Endodermal cell (in vitro differentiated cells): Measurements from ENCODE around the gene CDKL1. TPM values are rescaled to one million over a fixed set of nuclear protein-coding genes. Genes with fewer than 3 reads are reported as not detected.

Experiments used
- DNase-seq: peaks from one replicate; pipeline ENCODE4 v3.0.0-alpha.2; 2017
- H3K27ac ChIP-seq: 2 replicates; pipeline ENCODE4 v1.5.1; 2013; ENCODE audit warnings: mild to moderate bottlenecking, low read depth, low read length, moderate library complexity
- H3K27me3 ChIP-seq: 2 replicates; pipeline ENCODE4 v1.6.1; 2013; ENCODE audit warnings: mild to moderate bottlenecking, low read length, moderate library complexity; ENCODE audit not compliant: insufficient read depth, control insufficient read depth, poor library complexity, severe bottlenecking
- H3K36me3 ChIP-seq: 2 replicates; pipeline ENCODE4 v1.7.0; 2013; ENCODE audit warnings: mild to moderate bottlenecking, low read length, moderate library complexity; ENCODE audit not compliant: control insufficient read depth, insufficient read depth
- H3K4me1 ChIP-seq: one replicate; pipeline ENCODE4 v1.7.0; 2013; ENCODE audit warnings: low read length; ENCODE audit not compliant: control insufficient read depth, insufficient read depth
- H3K4me3 ChIP-seq: 2 replicates; pipeline ENCODE4 v1.5.1; 2013; ENCODE audit warnings: mild to moderate bottlenecking, low read length, moderate library complexity
- H3K9ac ChIP-seq: 2 replicates; pipeline ENCODE4 v1.6.1; 2013; ENCODE audit warnings: mild to moderate bottlenecking, low read length, moderate library complexity; ENCODE audit not compliant: poor library complexity, severe bottlenecking; ENCODE audit errors: extremely low read depth
- H3K9me3 ChIP-seq: 2 replicates; pipeline ENCODE4 v1.6.1; 2013; ENCODE audit warnings: mild to moderate bottlenecking, low read length, moderate library complexity; ENCODE audit not compliant: control insufficient read depth
- H3K27ac Mint-ChIP-seq: 2 replicates; pipeline ENCODE4 v1.8.0; 2020; ENCODE audit warnings: mixed read lengths
- H3K27me3 Mint-ChIP-seq: 2 replicates; pipeline ENCODE4 v1.8.0; 2021; ENCODE audit warnings: mild to moderate bottlenecking, mixed read lengths; ENCODE audit not compliant: insufficient read depth
- H3K36me3 Mint-ChIP-seq: 2 replicates; pipeline ENCODE4 v1.8.0; 2020; ENCODE audit warnings: low read depth, mixed read lengths
- H3K4me1 Mint-ChIP-seq: 2 replicates; pipeline ENCODE4 v1.8.0; 2020; ENCODE audit warnings: mixed read lengths
- H3K4me3 Mint-ChIP-seq: 2 replicates; pipeline ENCODE4 v1.8.0; 2020; ENCODE audit warnings: mild to moderate bottlenecking, moderate library complexity, mixed read lengths
- H3K9me3 Mint-ChIP-seq: 2 replicates; pipeline ENCODE4 v1.8.0; 2020; ENCODE audit warnings: mild to moderate bottlenecking, mixed read lengths
- WGBS, 2 experiments: methylation state at CpG; one replicate each; pipeline versions ENCODE4 v1.1.5 to v1.1.7; 2013; ENCODE audit warnings: missing lambda C conversion rate in 2 of 2, mixed read lengths in 1 of 2; ENCODE audit not compliant: insufficient coverage in 1 of 2, insufficient read length in 1 of 2; 5-methylcytosine and 5-hydroxymethylcytosine counted together
- total RNA-seq, 2 donors: library from RNA; stranded (reverse); fragmentation: NEBNext Ultra II Directional in 1 of 2; extraction: Animal tissue kit (Norgen Biotek cat#: 25700) in 1 of 2; gene quantifications; 2 replicates in 1 of 2; 3 replicates in 1 of 2; pipeline ENCODE4 v1.2.1, GENCODE V29; 2021
- TF ChIP-seq, protein P1 (sequence below): fragments of 200-600 bp; sonication (generic); conservative IDR thresholded peaks from 2 replicates; pipeline ENCODE4 v1.5.0; 2021; ENCODE audit warnings: antibody characterized with exemption, mild to moderate bottlenecking

Gene CDKL1
- total RNA-seq, 2 donors from 2014 or later, result 1.5 to 2.6 TPM

DNA sequence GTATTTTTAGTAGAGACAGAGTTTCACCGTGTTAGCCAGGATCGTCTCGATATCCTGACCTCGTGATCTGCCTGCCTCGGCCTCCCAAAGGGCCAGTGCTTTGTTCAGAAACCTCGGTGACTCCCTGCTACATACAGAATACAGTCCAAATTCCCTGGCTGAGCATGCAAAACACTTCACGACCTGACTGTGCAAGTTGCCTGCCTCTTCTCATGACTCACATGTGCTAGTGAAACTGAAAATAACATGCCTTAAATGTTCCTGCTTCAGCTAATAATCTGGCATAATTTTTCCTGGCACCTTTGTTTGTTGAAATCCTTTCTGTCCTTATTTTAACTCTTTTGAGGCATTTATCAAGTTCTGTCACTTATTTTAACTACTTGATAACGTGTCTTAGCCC is 76.4 kb downstream of the CDKL1 start:
- Mint-ChIP-seq H3K4me3 (no peak overlapping the region), H3K27me3 (no peaks in the 10 kb centered on the region), H3K4me1 (peaks cover 7% of the 10 kb centered on the region), H3K27ac (no peak overlapping the region), H3K9me3 (peaks cover 12% of the 10 kb centered on the region), H3K36me3 (peaks cover 32% of the 10 kb centered on the region)
- Histone ChIP-seq H3K4me3 (no peak overlapping the region), H3K4me1 (no peaks in the 10 kb centered on the region), H3K27me3 (no peaks in the 10 kb centered on the region), H3K9ac (no peak overlapping the region), H3K27ac (no peak overlapping the region), H3K36me3 (peaks cover 16% of the 10 kb centered on the region), H3K9me3 (no peaks in the 10 kb centered on the region)
- DNase-seq, result no peak
- TF ChIP-seq, protein P1, sequence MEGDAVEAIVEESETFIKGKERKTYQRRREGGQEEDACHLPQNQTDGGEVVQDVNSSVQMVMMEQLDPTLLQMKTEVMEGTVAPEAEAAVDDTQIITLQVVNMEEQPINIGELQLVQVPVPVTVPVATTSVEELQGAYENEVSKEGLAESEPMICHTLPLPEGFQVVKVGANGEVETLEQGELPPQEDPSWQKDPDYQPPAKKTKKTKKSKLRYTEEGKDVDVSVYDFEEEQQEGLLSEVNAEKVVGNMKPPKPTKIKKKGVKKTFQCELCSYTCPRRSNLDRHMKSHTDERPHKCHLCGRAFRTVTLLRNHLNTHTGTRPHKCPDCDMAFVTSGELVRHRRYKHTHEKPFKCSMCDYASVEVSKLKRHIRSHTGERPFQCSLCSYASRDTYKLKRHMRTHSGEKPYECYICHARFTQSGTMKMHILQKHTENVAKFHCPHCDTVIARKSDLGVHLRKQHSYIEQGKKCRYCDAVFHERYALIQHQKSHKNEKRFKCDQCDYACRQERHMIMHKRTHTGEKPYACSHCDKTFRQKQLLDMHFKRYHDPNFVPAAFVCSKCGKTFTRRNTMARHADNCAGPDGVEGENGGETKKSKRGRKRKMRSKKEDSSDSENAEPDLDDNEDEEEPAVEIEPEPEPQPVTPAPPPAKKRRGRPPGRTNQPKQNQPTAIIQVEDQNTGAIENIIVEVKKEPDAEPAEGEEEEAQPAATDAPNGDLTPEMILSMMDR, result no peak
- 82 to 88% methylated on average over 8 of the region's 8 CpGs for WGBS, 2 experiments

- Histone ChIP-seq H3K4me1 (no peaks in the 10 kb centered on the region), H3K27me3 (no peaks in the 10 kb centered on the region), H3K27ac (no peak overlapping the region), H3K4me3 (no peak overlapping the region), H3K9ac (no peak overlapping the region), H3K36me3 (peaks cover 11% of the 10 kb centered on the region), H3K9me3 (no peaks in the 10 kb centered on the region)
- no peak for DNase-seq
- Mint-ChIP-seq H3K9me3 (peaks cover 13% of the 10 kb centered on the region), H3K27me3 (no peaks in the 10 kb centered on the region), H3K4me1 (peaks cover 7% of the 10 kb centered on the region), H3K4me3 (no peak overlapping the region), H3K27ac (peak overlapping the region; percentile 21), H3K36me3 (peaks cover 31% of the 10 kb centered on the region)
- WGBS, 2 experiments, result 93 to 100% methylated on average over 1 of the region's 2 CpGs
- TF ChIP-seq, protein P1, result no peak
Measured at GRCh38 chr14:50319721-50320120, 77.0 kb downstream of the CDKL1 start.

GRCh38 chr14:50319293-50319692 is 77.4 kb downstream of the CDKL1 start:
- no peaks in the 10 kb centered on the region for H3K4me1 ChIP-seq

More at GRCh38 chr14:50319293-50319692, 77.4 kb downstream of the CDKL1 start:
- TF ChIP-seq, protein P1, result no peak
- no peak for DNase-seq
- peaks cover 10% of the 10 kb centered on the region for H3K36me3 ChIP-seq
- no peak overlapping the region for H3K9ac ChIP-seq
- peaks cover 31% of the 10 kb centered on the region for H3K36me3 Mint-ChIP-seq
- H3K4me3 Mint-ChIP-seq, result no peak overlapping the region
- 63 to 100% methylated on average over 1 of the region's 1 CpG for WGBS, 2 experiments
- H3K4me3 ChIP-seq, result no peak overlapping the region
- H3K27me3 Mint-ChIP-seq, result no peaks in the 10 kb centered on the region
- peaks cover 15% of the 10 kb centered on the region for H3K9me3 Mint-ChIP-seq
- H3K9me3 ChIP-seq, result peaks cover 4% of the 10 kb centered on the region
- no peaks in the 10 kb centered on the region for H3K27me3 ChIP-seq
- H3K27ac ChIP-seq, result no peak overlapping the region
- H3K27ac Mint-ChIP-seq, result no peak overlapping the region
- peaks cover 7% of the 10 kb centered on the region for H3K4me1 Mint-ChIP-seq
